ENCODE results near the gene BCAS3.

DNA sequence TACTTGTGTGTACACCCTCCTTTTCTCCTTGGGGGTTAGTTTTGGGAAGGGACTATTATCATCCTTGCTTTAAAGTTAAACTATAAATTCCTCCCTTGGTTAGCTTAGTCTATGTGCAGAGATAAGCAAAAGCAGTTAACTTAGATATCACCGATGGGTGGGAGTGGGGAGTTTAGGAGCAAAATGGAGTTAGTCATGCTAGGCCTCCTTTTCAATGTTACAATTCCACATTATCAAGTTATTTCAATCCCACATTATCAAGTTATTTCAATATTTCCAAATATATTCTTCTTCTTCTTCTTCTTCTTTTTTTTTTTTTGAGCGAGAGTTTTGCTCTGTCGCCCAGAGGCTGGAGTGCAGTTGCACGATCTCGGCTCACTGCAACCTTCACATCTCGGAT lies 1.7 kb upstream of the BCAS3 start:
- TF ChIP-seq, protein P1, sequence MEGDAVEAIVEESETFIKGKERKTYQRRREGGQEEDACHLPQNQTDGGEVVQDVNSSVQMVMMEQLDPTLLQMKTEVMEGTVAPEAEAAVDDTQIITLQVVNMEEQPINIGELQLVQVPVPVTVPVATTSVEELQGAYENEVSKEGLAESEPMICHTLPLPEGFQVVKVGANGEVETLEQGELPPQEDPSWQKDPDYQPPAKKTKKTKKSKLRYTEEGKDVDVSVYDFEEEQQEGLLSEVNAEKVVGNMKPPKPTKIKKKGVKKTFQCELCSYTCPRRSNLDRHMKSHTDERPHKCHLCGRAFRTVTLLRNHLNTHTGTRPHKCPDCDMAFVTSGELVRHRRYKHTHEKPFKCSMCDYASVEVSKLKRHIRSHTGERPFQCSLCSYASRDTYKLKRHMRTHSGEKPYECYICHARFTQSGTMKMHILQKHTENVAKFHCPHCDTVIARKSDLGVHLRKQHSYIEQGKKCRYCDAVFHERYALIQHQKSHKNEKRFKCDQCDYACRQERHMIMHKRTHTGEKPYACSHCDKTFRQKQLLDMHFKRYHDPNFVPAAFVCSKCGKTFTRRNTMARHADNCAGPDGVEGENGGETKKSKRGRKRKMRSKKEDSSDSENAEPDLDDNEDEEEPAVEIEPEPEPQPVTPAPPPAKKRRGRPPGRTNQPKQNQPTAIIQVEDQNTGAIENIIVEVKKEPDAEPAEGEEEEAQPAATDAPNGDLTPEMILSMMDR (IDR thresholded peaks at IDR 0.05), result no peak
- TF ChIP-seq ZFX (IDR thresholded peaks at IDR 0.05; ENCODE audit: borderline replicate concordance), result no peak
